NCI-H146 treated with DMSO at 0.1 percent for 48 hours (cell line): ENCODE data around the gene GNLY.
A peak's percentile ranks its signal among the peaks of the same experiment; 100 is the strongest.

Source experiments
- DNase-seq: peaks from one replicate; lab custom pipeline; 2025; ENCODE audit not compliant: unreplicated experiment; lab: John Stamatoyannopoulos, UW

Gene GNLY

GRCh38 chr2:85723707-85724360 lies 29.7 kb downstream of the GNLY start:
- no peak for DNase-seq

DNA sequence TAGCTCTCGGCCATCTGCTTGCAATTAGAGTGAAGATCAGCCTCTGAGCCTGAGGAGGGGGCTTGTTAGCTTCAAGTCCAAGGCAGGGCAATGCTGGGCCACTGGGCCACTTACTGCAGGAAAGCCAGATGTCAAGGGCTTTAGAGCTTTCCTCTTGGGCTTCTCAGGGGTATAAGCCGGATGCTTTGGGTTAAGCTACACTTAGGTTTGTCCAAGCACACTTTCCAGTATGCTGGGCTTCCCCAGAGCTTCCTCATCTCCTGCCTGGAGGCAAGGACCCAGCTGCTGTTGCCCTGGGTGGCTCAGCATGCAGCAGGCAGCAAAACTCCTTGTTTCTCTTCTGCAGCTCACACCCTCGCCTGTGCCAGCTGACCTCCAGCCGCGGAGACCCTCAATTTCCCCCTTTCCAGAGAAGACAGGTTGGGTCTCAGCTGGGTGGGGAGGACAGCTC lies 30.6 kb downstream of the GNLY start:
- no peak for DNase-seq

- no peak for DNase-seq
Measured at GRCh38 chr2:85725451-85725850, 31.3 kb downstream of the GNLY start.

GRCh38 chr2:85727798-85728197 lies 33.6 kb downstream of the GNLY start:
- no peak for DNase-seq

GRCh38 chr2:85728342-85728741 lies 34.2 kb downstream of the GNLY start:
- no peak for DNase-seq

DNA sequence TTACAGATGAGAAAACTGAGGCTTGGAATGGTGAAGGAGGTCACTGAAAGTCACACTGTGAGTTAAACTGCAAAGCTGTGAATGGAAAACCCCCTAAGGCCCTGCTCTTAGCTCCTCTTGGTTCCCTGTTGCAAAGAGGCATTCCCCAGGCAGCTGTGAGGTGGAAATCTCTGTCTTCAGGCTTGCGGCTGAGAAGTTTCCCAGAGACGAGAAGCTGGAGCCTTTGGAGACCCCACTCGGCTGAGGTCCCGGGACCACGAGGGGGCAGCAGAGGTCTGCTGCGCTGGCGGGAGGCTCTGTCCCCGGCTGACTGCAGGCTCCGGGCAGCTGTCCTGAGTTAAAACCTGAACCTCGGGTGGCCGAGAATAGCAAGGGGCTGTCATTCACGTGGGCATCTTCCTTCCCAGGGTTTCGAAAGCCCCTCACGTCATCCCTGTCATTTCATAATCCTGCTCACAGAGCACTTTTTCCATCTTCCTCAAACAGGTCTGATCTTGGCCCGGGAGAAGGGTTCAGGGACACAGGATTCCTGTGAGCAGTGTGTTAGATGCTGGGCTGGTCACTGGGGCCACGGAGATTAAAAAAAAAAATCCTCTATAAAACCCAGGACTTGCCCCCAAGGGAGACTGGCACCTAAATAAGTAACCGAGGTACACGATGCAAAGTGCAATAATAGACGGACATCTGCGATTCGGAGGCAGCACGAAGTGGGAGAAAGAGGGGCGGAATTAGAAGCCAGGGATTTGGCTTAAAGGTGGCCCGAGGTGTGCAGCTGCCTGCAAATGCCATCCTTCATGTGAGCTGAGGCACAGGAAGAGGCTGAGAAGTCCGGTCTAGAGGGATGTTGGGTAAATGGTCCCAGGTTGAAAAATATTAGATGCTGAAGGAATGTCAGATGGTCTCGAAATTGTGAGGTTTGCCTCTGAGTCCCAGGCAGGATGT lies 35.0 kb downstream of the GNLY start:
- DNase-seq: peak; percentile 41

- no peak for DNase-seq
Measured at GRCh38 chr2:85729825-85730510, 35.8 kb downstream of the GNLY start.

DNA sequence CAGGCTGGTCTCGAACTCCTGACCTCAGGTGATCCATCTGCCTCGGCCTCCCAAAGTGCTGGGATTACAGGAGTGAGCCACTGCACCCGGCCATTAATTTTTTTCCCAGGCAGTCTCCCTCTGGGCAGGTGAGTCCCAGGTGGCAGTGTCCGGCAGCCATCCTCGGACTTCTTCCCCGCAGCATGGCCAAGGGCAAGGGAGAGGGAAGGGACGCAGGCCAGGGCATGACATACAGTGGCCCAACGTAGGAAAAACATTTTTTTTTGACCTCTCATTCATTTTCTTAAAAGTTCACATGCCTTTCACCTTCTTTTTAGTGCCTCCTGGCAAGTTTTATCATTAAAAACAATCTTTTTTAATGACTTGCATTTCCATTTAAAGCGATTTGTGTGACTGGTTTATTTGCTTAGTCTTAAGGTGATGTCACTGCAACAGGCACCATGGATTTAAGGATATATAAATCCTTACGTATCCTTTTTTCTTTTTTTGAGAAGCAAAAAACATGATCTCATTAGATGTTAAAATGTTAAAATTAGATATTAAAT lies 36.6 kb downstream of the GNLY start:
- DNase-seq: no peak

GRCh38 chr2:85731606-85732005 lies 37.4 kb downstream of the GNLY start:
- no peak for DNase-seq

DNA sequence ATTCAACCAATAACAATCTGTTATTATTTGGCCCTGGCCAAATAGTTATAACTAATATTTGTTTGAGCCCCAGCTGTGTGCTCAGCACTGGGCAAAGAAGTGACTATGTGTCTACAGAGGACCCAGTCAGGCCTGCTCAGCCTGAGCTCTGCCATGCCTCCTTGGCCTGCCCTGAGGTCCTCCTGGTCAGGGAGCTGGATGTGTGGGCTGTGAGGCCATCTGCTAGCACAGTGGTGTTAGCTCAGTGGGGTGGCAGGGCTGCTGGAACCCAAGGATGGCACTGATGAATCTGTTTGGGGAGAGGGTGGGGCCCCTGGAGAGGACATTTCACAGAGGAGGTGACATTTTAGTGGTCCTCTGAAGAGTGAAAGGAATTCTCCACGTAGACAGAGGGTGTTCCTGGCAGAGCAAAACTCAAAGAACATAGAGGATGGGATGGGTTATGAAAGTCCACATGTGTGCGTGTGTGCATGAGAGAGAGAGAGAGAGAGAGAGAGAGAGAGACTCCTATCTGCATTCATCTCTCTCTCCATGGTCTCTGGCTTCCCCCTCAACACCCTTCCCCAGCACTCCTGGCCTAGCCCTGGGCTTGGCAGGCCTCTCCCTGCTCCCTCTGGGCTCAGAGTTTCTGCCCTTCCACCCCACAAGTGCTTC lies 38.4 kb downstream of the GNLY start:
- no peak for DNase-seq

DNA sequence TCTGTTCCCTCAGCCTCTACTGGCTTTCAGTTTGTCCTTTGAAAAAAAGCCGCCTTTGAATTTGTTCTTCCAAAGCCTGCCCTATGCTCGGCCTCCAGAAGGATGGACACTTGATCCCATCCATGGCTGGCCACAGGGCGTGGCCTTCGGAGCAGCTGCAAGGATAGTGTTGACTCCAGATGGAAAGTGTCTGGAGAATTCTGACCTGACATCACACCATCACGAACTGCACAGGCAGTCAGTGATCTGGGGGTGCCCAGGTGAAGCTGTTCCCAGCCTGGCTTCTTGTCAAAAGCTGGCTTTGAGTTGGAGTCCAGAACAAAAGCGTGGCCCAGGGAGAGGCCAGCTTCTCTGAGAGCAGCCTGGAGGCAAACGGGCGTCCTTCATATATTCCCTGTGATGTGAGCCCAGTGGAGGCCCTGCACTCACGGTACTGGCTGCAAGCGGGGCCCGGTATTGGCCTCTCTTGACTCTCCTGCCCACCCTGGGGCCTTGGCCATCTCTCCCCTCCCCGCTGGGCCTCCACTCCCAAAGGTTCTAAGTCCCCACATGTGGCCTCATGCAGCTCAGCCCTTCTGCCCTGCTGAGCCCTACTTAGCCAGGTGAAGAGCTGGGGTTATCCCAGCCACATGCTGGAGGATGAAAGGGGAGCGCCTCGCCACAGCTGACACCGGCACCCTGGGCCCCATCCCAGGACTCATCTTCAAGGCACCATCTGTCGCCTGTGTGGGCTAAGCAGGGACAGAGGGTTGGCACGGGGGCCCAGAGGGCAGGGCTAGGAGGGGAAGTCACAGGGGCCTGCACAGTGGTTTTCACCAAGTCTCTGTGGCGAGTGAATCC lies 39.2 kb downstream of the GNLY start:
- no peak for DNase-seq

DNA sequence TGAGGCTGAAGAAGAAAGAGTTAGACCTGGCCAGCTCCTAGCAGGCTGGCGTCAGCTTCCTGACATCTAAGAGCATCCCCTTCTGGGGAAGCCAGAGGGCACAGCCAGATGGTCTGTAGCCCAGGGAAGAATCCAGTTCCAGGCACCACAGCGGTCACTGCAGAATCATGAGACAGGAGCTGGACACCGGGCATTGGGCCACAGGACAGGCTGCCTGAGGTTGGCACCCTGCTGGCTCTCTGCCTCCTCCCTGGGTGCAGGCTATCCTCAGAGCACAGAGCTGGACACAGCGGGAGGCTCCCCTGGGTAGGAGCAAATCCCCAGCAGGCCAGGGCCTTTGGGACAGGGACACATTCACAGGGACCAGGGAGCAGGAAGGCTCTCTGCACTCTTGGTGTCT lies 39.9 kb downstream of the GNLY start:
- DNase-seq: no peak

DNA sequence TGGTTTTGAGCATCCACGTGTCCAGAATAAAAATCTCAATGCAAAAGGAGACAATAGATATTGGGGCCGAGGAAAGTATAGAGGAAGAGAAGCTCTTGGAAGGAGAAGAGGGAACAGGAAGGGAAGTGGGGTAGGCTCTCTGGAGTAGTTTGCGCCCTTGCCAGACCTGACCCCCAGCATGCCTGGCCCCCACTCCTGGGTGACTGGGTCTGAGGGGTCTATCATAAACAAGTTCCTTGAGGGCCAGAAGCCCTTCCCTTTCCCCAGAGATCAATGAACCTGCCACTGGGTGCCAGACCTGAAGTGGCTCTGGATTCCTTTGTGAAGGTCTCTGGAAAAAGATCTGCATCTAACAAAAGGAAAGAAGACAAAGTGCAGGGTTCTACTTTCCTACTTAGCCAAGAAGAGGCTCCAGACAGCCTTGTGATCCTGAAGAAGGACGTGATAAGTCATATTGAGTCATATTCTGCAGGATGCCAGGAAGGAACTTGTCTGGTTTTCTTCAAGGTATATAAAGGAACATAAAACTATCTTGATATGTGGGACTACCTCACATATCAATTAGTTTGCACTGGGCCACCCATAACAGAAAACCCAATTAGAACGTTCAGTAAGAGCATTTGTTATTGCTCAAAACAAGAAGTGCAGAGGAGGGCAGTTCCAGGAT lies 40.9 kb downstream of the GNLY start:
- no peak for DNase-seq

DNA sequence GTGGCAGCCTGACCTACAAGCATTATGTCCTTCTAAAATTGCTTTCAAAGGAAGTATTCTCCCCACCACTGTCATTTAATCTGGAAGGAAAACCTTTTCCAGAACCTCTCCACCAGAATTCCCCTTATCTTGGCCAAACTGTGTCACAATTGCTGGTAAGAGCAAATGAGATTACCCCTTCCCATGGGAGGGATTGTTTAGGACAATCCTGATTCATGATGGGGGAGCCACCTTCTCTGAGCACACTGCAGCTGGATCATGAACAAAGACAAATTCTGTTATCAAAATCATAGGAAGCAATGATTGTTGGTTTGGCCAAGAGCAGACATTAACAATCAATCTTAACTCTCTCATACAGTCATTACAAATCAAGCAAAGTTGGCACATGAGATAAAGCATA lies 41.5 kb downstream of the GNLY start:
- DNase-seq: no peak

DNA sequence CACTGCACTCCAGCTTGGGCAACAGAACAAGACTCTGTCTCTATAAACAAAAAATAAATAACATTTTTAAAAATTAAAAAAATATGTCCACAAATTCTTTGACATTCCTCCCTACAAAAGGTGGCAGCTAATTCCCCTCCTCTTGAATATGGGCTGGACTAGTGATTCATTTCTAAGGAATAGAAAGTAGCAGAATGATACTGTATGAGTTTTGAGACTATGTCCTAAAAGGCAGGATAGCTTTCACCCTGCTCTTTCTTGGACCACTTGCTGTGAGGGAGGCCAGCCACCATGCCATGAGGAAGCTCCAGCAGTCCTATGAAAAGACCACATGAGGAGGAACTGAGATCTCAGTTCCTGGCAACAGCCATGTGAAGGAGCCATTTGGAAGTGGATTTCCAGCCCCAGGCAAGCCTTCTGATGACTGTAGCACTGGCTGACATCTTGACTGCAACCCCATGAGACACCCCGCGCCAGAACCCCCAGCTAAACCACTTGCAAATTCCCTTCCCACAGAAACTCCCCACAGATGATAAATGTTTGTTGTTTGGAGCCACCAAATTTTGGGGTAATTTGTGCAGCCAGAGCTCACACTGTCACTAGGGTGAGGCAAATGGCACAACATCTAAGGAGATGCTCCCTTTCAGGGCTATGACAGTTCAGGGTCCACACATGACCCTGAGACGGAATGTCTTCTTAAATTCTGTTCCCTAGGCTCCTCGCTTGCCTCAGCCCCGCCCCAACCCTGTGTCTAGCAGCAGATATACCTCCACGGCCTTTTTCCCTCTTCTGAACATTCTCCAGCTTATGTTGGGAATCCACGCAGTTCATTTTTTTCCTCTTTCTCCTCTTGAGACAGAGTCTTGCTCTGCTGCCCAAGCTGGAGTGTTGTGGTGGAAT lies 42.5 kb downstream of the GNLY start:
- no peak for DNase-seq

GRCh38 chr2:85737481-85737880 lies 43.3 kb downstream of the GNLY start:
- DNase-seq: no peak

- no peak for DNase-seq
Measured at GRCh38 chr2:85737961-85738360, 43.8 kb downstream of the GNLY start.

- DNase-seq: no peak
Measured at GRCh38 chr2:85740193-85740592, 46.0 kb downstream of the GNLY start.
